AG09309 (cell line): Measurements from ENCODE around the gene TUFM.
"Not testable (repeated sequence)": the region's sequence is repeated elsewhere in the genome, so short reads cannot be mapped to it uniquely, and the experiment has no call there.

Experiments used
- DNase-seq: peaks from one replicate; pipeline ENCODE4 v3.0.0-alpha.2; 2010; ENCODE audit warnings: low read depth
- H3K4me3 ChIP-seq: 2 replicates; pipeline ENCODE4 v1.5.1; 2011; ENCODE audit warnings: mild to moderate bottlenecking, low read depth, low read length, moderate library complexity; ENCODE audit not compliant: control insufficient read depth
- CTCF ChIP-seq: IDR thresholded peaks from 2 replicates; pipeline ENCODE4 v1.5.1; 2011; ENCODE audit warnings: mild to moderate bottlenecking, low read depth, low read length, inconsistent platforms; ENCODE audit not compliant: insufficient read depth, control insufficient read depth; ENCODE audit errors: missing control alignments

The TUFM gene

DNA sequence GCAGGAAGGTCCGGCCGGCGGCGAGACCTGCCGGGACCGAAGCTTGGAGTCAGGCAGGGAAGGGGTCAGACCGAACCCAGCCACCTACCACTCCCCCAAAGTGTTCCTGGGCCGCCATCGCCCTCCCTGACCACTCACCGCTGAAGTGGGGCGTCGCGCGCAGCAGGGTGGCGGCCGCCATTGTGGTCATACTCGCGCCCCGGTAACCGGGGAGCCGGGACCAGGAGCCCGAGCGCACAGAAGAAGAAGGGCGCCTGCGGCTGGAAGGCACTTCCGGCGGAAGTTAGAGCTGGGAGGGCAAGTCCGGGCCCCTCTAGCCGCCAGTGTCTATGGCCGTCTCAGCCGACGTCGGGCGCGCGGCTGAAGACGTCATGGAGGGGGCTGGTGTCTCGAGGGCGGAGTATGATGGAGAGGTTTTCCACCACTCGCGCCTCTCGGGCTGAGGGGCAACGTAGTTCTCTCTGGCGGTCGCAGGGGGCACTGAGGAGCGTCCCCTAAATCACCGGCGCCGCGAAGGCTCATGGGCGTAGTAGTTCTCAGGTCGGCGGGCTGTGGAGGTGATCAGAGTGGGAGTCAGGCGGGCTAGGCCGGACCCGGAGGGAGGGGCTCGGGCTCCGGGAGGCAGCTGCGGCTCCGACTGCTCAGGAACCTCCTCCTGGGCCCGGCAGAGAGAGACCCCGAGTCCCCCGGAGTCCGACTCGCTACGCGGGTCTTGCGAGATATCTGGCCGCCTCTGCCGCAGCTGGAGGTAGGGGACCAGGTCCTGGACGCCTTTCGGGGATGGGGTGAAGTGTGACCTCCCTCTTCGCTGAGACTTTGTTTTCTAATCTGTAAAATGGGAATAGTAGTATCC lies at the start of gene TUFM:
Gene TUFM, minus strand, starts transcription at position 269 of the 853 bp plus-strand sequence. Its CDS starts 79 bp downstream, at position 190.
- H3K4me3 ChIP-seq, result peak within 1 kb of the TSS; percentile 56
- TF ChIP-seq CTCF, result peak; percentile 71
- DNase-seq, result peak; percentile 89

GRCh38 chr16:28895609-28896008 lies 49.5 kb upstream of the TUFM start:
- no peak for DNase-seq
- no peak overlapping the region for H3K4me3 ChIP-seq
- TF ChIP-seq CTCF, result no peak

DNA sequence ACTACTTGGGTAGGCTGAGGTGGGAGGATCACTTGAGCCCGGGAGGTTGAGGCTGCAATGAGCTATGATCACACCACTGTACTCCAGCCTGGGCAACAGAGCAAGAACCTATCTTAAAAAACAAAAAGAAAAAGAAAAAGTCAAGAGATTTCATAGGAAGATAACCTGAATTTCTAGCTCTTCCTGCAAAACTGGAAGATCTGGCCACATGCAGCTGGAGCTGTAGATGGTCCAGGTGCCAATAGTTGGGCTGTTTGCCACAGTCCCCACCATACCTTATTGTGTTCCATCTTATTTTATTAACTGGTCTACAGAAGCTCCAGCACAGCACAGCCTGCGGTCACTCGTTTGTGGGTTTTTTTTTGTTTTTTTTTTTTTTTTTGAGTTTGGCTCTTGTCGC lies 47.1 kb upstream of the TUFM start:
- no peak for TF ChIP-seq CTCF
- no peak for DNase-seq
- no peak overlapping the region for H3K4me3 ChIP-seq

DNA sequence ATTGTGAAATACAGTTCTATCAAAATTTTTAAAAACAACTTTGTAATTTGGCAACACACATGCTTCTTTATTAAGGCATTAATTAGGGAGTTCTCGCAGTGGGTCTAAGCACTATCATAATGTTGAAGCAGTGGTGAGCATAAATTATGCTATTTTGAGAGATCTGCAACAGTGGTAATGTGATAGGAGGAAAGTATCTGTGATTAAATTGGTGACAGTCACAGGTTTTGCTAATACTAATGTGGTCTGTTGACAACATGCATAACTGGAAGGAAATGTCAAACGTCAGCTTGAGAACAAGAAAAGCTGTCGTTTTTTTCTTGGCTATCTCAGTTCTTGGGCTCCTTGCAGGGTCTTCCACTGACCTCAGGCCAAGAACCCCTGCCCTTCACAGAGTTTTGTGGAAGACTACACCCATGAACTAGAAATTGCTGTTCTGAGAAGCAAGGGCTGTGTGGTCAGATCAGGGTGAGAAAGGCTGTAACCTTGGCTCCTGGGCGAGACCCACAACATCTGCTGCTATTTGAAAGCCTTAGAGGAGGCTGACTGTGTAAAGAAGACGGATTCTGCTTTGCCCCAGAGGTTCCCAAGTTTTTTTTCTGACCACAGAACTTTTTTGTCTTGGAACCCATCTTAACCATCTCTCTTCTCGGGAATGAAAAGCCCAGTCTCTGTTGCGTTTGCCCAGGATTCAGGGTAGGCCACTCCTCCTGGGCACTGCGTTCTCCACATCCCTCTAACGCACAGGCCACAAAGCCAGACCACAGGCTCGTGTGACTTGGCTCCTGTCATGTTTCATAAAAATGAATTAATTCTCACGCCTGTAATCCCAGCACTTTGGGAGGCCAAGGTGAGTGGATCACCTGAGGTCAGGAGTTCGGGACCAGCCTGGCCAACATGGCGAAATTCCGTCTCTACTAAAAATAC lies 46.1 kb upstream of the TUFM start:
- TF ChIP-seq CTCF, result no peak
- no peak overlapping the region for H3K4me3 ChIP-seq

GRCh38 chr16:28890355-28890754 lies 44.2 kb upstream of the TUFM start:
- not testable (repeated sequence) for DNase-seq, H3K4me3 ChIP-seq

More for the DNA sequence above, 46.1 kb upstream of the TUFM start:
- DNase-seq, result no peak

DNA sequence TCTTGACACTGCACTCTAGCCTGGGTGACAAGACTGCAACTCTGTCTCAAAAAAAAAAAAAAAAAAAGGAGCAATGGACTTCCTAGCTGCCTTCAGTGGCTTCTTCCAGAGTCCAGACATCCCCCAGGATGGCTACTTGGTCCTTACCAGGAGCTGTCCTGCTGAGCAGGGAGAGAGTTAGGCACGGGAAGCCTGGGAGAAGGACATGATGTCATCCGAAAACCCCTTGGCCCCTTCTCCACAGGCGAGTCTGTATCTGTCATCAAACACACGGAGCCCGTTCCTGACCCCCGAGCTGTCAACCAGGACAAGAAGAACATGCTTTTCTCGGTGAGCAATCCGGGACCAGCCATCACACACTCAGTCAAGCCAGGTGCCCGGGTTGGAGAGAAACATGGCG lies 40.8 kb upstream of the TUFM start:
- no peak overlapping the region for H3K4me3 ChIP-seq
- DNase-seq, result no peak
- no peak for TF ChIP-seq CTCF

GRCh38 chr16:28884045-28884444 lies 37.9 kb upstream of the TUFM start:
- DNase-seq, result no peak
- TF ChIP-seq CTCF, result no peak
- no peak overlapping the region for H3K4me3 ChIP-seq
